SH-SY5Y (cell line): ENCODE measurements around the gene BICRA.

Source experiments
- GATA2 ChIP-seq: IDR thresholded peaks from 2 replicates; pipeline ENCODE4 v1.6.1; 2011; ENCODE audit warnings: mild to moderate bottlenecking, low read depth, low read length
- GATA3 ChIP-seq: IDR thresholded peaks from 2 replicates; pipeline ENCODE4 v1.6.1; 2011; ENCODE audit warnings: low read depth, mild to moderate bottlenecking, low read length, moderate library complexity

- TF ChIP-seq GATA2, result no peak
- no peak for TF ChIP-seq GATA3
Observed at GRCh38 chr19:47752440-47753211, 143.7 kb downstream of the BICRA start.
